Erythroblast (primary cell): ENCODE results near the gene EFCAB10.
"Not testable (repeated sequence)": the region's sequence is repeated elsewhere in the genome, so short reads cannot be mapped to it uniquely, and the experiment has no call there.

Experiments used
- GATA1 ChIP-seq: IDR thresholded peaks from 2 replicates; pipeline ENCODE4 v1.6.1; 2011; ENCODE audit warnings: low read depth, mild to moderate bottlenecking, control low read depth, low read length, moderate library complexity
- POLR2A ChIP-seq: IDR thresholded peaks from 2 replicates; pipeline ENCODE4 v1.6.1; 2011; ENCODE audit warnings: mild to moderate bottlenecking, low read length

GRCh38 chr7:105520620-105521019, 60.7 kb downstream of the EFCAB10 start:
- TF ChIP-seq POLR2A, GATA1: not testable (repeated sequence)
